ENCODE data around the gene ATXN7L1.

DNA sequence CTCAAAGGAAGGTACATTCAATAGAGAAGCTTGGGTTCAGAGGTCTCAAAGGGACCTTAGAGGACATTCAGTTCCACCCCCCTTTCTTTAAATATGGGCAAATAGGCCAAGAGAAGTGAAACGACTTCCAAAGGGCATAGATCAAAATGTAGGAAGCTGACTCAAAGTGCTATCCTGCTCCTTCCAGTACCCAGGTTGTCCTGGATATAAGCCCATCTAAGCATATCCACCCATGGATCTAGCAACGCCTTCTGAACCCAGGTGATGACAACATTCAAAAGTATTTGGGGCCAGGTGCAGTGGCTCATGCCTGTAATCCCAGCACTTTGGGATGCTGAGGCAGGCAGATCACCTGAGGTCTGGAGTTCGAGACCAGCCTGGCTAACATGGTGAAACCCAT, 5.3 kb downstream of the ATXN7L1 start:
- TF ChIP-seq SP1 (CRISPR knock-in tag; conservative IDR thresholded peaks at IDR 0.05), result no peak
- TF ChIP-seq, protein P1, sequence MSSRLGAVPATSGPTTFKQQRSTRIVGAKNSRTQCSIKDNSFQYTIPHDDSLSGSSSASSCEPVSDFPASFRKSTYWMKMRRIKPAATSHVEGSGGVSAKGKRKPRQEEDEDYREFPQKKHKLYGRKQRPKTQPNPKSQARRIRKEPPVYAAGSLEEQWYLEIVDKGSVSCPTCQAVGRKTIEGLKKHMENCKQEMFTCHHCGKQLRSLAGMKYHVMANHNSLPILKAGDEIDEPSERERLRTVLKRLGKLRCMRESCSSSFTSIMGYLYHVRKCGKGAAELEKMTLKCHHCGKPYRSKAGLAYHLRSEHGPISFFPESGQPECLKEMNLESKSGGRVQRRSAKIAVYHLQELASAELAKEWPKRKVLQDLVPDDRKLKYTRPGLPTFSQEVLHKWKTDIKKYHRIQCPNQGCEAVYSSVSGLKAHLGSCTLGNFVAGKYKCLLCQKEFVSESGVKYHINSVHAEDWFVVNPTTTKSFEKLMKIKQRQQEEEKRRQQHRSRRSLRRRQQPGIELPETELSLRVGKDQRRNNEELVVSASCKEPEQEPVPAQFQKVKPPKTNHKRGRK (CRISPR knock-in tag; IDR thresholded peaks at IDR 0.05; ENCODE audit: borderline replicate concordance), result no peak
